ENCODE data around the gene PLCXD3. TPM values are rescaled to one million over a fixed set of nuclear protein-coding genes. Genes with fewer than 3 reads are reported as not detected.
"Not testable (repeated sequence)": the region's sequence is repeated elsewhere in the genome, so short reads cannot be mapped to it uniquely, and the experiment has no call there.

The PLCXD3 gene
- total and polyA plus RNA-seq, 9 donors: 18.7 to 69.5 (median 36.7) TPM

- H3K27ac ChIP-seq: no peak overlapping the region
- no peak for DNase-seq
- H3K9me3 ChIP-seq: no peaks in the 10 kb centered on the region
- intact Hi-C loops (cut with DNase I): no loop called here
- WGBS, 3 donors: 65 to 80% (median 79%) methylated on average over 2 of the region's 2 CpGs
- TF ChIP-seq CTCF (IDR thresholded peaks at IDR 0.05): no peak
- no peak for TF ChIP-seq POLR2A (IDR thresholded peaks at IDR 0.05)
- no peak for TF ChIP-seq EP300 (IDR thresholded peaks at IDR 0.05)
- no peak overlapping the region for H3K4me3 ChIP-seq
- H3K27me3 ChIP-seq: no peaks in the 10 kb centered on the region
- H3K36me3 ChIP-seq: no peaks in the 10 kb centered on the region
- H3K4me1 ChIP-seq (ENCODE audit: insufficient read depth): peaks cover 2% of the 10 kb centered on the region
Observed at GRCh38 chr5:41503310-41503709, 7.1 kb downstream of the PLCXD3 start.

- H3K27ac ChIP-seq; H3K27me3 ChIP-seq; intact Hi-C loops (cut with DNase I); DNase-seq; H3K4me3 ChIP-seq; H3K36me3 ChIP-seq; H3K4me1 ChIP-seq (ENCODE audit: insufficient read depth); H3K9me3 ChIP-seq: not testable (repeated sequence)
- WGBS, 3 donors: 91 to 94% (median 91%) methylated on average over 22 to 24 of the region's 24 CpGs
Observed at GRCh38 chr5:41493490-41494126, 16.8 kb downstream of the PLCXD3 start.

GRCh38 chr5:41485533-41485932 lies 24.9 kb downstream of the PLCXD3 start:
- no peaks in the 10 kb centered on the region for H3K27me3 ChIP-seq
- 63 to 73% (median 63%) methylated on average over 3 of the region's 3 CpGs for WGBS, 3 donors
- no peak overlapping the region for H3K27ac ChIP-seq
- TF ChIP-seq POLR2A (IDR thresholded peaks at IDR 0.05): no peak
- TF ChIP-seq CTCF (IDR thresholded peaks at IDR 0.05): no peak
- no peak for TF ChIP-seq EP300 (IDR thresholded peaks at IDR 0.05)
- H3K9me3 ChIP-seq: no peaks in the 10 kb centered on the region
- H3K4me1 ChIP-seq (ENCODE audit: insufficient read depth): peaks cover 2% of the 10 kb centered on the region
- intact Hi-C loops (cut with DNase I): no loop called here
- H3K36me3 ChIP-seq: no peaks in the 10 kb centered on the region
- no peak for DNase-seq
- no peak overlapping the region for H3K4me3 ChIP-seq

GRCh38 chr5:41482715-41483114 lies 27.7 kb downstream of the PLCXD3 start:
- no peak overlapping the region for H3K27ac ChIP-seq
- H3K4me3 ChIP-seq: no peak overlapping the region
- no peaks in the 10 kb centered on the region for H3K9me3 ChIP-seq
- H3K36me3 ChIP-seq: no peaks in the 10 kb centered on the region
- no peaks in the 10 kb centered on the region for H3K27me3 ChIP-seq
- TF ChIP-seq EP300 (IDR thresholded peaks at IDR 0.05) (no peak), CTCF (IDR thresholded peaks at IDR 0.05) (no peak), POLR2A (IDR thresholded peaks at IDR 0.05) (no peak)
- H3K4me1 ChIP-seq (ENCODE audit: insufficient read depth): peaks cover 2% of the 10 kb centered on the region
- DNase-seq: no peak
- intact Hi-C loops (cut with DNase I): no loop called here
- WGBS, 3 donors: 54 to 62% (median 57%) methylated on average over 2 of the region's 2 CpGs

GRCh38 chr5:41482173-41482572 lies 28.2 kb downstream of the PLCXD3 start:
- no peaks in the 10 kb centered on the region for H3K36me3 ChIP-seq
- H3K9me3 ChIP-seq: no peaks in the 10 kb centered on the region
- H3K27me3 ChIP-seq: no peaks in the 10 kb centered on the region
- intact Hi-C loops (cut with DNase I): no loop called here
- H3K27ac ChIP-seq: no peak overlapping the region
- WGBS, 3 donors: 91 to 93% (median 91%) methylated on average over 6 of the region's 6 CpGs
- no peak overlapping the region for H3K4me3 ChIP-seq
- no peak for DNase-seq
- peaks cover 2% of the 10 kb centered on the region for H3K4me1 ChIP-seq (ENCODE audit: insufficient read depth)
- TF ChIP-seq EP300 (IDR thresholded peaks at IDR 0.05): no peak
- no peak for TF ChIP-seq CTCF (IDR thresholded peaks at IDR 0.05)
- no peak for TF ChIP-seq POLR2A (IDR thresholded peaks at IDR 0.05)

- no CpG with 5 or more reads among the region's 1 CpG for WGBS, 3 donors
- H3K4me3 ChIP-seq; H3K36me3 ChIP-seq; H3K27ac ChIP-seq; H3K27me3 ChIP-seq; H3K4me1 ChIP-seq (ENCODE audit: insufficient read depth); DNase-seq: not testable (repeated sequence)
- intact Hi-C loops (cut with DNase I): loop anchor here in 1 of 4 donors (10.0 kb wide), 1 partner anchor 1117 kb away; no protein-coding TSS in a partner anchor
- peaks cover 4 to 16% of the 10 kb centered on the region in 2 donors for H3K9me3 ChIP-seq
Observed at GRCh38 chr5:41471571-41472208, 38.7 kb downstream of the PLCXD3 start.
